Liver (tissue), 3 donors: ENCODE data around the gene SH3BP2.

Source experiments
- CTCF ChIP-seq: fragments of 150-350 bp; IDR thresholded peaks from 2 replicates; pipeline ENCODE4 v1.5.1; 2017; ENCODE audit warnings: improper control_type of control experiment, low read depth, low read length; ENCODE audit not compliant: missing input control
- GABPA ChIP-seq, 2 donors: IDR thresholded peaks in 1 of 2; conservative IDR thresholded peaks in 1 of 2; 2 replicates each; pipeline ENCODE4 v1.6.1; 2016; ENCODE audit warnings: antibody characterized with exemption in 2 of 2, mild to moderate bottlenecking in 1 of 2, moderate library complexity in 1 of 2
- HNF4G ChIP-seq: IDR thresholded peaks from 2 replicates; pipeline ENCODE4 v1.6.1; 2016; ENCODE audit warnings: antibody characterized with exemption
- JUND ChIP-seq, 2 donors: IDR thresholded peaks; 2 replicates each; pipeline ENCODE4 v1.6.1; 2016; ENCODE audit warnings: antibody characterized with exemption in 2 of 2
- MAX ChIP-seq: IDR thresholded peaks from 2 replicates; pipeline ENCODE4 v1.6.1; 2016; ENCODE audit warnings: antibody characterized with exemption
- RAD21 ChIP-seq, 2 donors: IDR thresholded peaks; 2 replicates each; pipeline ENCODE4 v1.6.1; 2016; ENCODE audit warnings: antibody characterized with exemption in 2 of 2, mild to moderate bottlenecking in 2 of 2
- REST ChIP-seq: IDR thresholded peaks from 2 replicates; pipeline ENCODE4 v1.6.1; 2016; ENCODE audit warnings: antibody characterized with exemption, mild to moderate bottlenecking
- RXRA ChIP-seq, 2 donors: IDR thresholded peaks; 2 replicates each; pipeline ENCODE4 v1.6.1; 2017 to 2018; ENCODE audit warnings: antibody characterized with exemption in 2 of 2, mild to moderate bottlenecking in 1 of 2
- ZBTB33 ChIP-seq: IDR thresholded peaks from 2 replicates; pipeline ENCODE4 v1.6.1; 2016; ENCODE audit warnings: antibody characterized with exemption
- donor health status: healthy.
- donor health status: healthy.

- TF ChIP-seq CTCF = no peak
- TF ChIP-seq HNF4G = no peak
- TF ChIP-seq GABPA (IDR thresholded peaks at IDR 0.05 in 1 of 2, conservative IDR thresholded peaks at IDR 0.05 in 1 of 2) = no peak
- no peak for TF ChIP-seq ZBTB33
- no peak for TF ChIP-seq RXRA (IDR thresholded peaks at IDR 0.05)
- TF ChIP-seq JUND (IDR thresholded peaks at IDR 0.05) = no peak
- TF ChIP-seq MAX = no peak
- no peak for TF ChIP-seq REST
- no peak for TF ChIP-seq RAD21 (IDR thresholded peaks at IDR 0.05)
Observed at GRCh38 chr4:2792711-2793585, at the start of gene SH3BP2.
